Measurements from ENCODE around the gene STX19.
"Not testable (repeated sequence)": the region's sequence is repeated elsewhere in the genome, so short reads cannot be mapped to it uniquely, and the experiment has no call there.

Gene STX19, protein sequence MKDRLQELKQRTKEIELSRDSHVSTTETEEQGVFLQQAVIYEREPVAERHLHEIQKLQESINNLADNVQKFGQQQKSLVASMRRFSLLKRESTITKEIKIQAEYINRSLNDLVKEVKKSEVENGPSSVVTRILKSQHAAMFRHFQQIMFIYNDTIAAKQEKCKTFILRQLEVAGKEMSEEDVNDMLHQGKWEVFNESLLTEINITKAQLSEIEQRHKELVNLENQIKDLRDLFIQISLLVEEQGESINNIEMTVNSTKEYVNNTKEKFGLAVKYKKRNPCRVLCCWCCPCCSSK

DNA sequence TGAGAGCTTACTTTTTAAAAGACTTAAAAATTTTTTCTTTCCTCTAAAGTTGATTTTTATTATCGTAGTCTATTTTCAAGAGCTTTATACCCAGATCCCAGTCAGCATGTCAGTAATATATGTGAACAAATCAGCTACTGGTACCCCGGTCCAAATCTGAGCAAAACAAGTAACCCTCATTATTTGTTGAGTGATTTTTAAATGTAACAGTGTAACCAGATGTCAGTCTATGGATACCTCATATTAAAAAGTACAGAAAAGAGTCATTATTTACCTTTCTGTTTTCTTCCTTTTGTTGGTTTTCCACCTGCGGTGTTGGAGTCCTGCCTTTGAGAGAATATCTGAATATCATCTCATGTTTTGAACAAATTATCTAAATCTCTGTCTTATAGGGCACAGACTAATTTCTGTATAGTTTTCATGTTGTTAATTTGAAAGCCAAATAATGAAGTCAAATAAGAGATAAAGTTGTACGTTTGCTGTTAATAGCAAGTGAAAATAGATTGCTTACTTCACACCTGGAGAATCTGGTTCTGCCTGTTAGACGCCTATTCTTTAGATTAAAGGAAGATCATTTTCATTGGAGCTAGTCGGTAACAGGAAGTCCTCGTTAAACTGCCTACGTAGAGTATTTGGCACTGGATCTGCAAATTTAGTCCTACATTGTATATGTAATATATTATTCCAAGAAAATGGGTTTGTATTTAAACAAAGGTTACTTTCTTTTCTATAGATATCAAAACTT lies at the start of gene STX19:
Gene STX19 (minus strand): TSS at position 505 of the 745 bp plus-strand sequence. CDS start 13,328 bp downstream, outside the sequence.
- peak; percentile 64 for DNase-seq

DNA sequence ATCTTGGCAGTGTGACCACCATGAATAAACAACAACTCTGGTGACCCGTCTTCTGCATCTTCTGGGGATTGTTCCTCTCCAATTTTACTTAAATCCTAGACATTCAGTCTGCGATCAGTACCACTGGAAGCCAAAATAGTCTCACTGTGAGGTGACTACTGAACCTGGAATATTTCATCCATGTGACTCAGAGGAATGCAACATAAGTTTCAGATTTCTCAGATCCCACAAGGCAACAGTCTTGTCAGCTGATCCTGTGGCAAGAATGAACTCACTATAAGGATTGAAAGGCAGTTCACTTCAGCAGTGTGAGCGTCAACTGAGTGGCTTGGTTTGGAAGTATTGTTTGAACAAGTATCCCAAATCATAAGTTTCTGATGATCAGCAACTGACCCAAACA lies 47.7 kb upstream of the STX19 start:
- DNase-seq = no peak

DNA sequence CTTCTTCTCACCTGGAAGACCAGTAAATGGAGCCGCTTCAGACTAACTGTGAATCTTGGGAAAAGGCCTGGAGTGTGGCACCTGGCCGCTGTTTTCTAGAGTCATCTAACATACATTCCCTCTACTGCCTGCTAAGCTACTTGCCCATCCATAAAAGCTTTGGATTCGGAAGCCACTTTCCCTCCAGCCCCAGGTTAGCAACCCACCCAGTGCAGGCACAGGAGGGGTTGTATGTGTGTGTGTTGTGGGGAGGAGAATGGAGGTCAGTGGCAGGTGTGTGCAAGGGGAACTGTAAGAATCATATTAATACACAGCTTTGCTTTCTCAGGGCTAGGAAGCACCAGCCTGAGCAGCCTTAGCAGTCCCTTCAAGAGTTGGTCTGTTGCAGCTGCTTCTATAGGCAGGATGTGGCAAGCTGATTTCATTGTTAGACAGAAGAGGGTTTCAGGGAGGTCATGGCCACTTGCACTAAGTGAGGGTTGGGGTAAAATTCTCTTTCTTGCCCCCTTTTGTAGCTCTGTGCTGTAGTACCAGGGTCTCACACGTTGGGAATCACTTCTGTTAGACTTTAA lies 43.4 kb upstream of the STX19 start:
- no peak for DNase-seq

DNA sequence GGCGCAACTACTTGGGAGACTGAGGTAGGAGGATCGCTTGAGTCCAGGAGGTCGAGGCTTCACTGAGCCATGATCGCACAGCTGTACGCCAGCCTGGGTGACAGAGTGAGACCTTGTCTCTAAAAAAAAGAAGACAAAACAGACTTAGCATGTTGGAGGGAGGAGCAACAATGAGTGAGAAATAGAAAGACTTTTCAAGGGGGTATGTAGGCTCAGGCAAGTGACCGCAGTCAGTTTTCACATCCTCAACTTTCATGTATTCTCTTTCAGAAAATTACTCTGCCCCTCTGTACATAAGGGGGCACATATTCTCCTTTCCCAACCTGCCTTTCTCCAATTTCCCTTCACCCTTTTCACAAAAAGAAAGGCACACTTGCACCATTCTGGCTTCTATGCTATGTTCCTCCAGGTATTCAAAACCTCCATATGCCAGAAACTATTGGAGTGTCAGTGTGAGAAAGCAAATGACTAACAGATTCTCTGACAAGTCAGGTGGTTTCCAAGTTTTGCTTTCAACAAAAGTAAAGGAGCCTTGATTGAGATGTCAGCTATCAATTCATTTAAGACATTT lies 42.0 kb upstream of the STX19 start:
- no peak for DNase-seq

DNA sequence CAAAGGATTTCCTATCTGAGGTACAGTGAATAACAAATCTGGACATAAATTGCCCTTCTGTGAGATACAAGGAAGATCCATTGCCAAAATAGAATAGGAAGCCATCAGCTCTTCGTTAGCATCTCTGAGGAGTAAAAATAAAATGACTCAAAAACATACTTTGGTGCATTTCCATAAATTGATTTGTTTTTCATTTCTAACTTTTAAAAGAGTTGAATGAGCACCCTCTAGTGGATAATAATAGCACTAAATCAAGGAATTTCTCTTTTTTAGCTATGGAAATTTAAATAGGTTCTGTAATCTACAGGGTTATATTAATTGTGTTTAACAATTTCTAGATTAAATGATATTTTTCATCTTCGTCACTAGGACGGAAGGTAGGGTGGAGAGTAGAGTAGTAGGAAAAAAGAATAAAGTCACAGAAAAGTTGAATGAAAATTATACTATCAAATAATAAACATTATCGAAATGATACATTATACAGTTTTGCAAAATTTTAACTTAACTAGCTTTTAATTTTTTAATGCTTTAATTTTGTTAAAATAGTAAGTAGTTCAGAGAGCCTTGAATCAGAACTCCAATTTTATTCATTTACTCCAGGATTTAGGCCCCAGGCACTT lies 40.9 kb upstream of the STX19 start:
- DNase-seq = no peak

DNA sequence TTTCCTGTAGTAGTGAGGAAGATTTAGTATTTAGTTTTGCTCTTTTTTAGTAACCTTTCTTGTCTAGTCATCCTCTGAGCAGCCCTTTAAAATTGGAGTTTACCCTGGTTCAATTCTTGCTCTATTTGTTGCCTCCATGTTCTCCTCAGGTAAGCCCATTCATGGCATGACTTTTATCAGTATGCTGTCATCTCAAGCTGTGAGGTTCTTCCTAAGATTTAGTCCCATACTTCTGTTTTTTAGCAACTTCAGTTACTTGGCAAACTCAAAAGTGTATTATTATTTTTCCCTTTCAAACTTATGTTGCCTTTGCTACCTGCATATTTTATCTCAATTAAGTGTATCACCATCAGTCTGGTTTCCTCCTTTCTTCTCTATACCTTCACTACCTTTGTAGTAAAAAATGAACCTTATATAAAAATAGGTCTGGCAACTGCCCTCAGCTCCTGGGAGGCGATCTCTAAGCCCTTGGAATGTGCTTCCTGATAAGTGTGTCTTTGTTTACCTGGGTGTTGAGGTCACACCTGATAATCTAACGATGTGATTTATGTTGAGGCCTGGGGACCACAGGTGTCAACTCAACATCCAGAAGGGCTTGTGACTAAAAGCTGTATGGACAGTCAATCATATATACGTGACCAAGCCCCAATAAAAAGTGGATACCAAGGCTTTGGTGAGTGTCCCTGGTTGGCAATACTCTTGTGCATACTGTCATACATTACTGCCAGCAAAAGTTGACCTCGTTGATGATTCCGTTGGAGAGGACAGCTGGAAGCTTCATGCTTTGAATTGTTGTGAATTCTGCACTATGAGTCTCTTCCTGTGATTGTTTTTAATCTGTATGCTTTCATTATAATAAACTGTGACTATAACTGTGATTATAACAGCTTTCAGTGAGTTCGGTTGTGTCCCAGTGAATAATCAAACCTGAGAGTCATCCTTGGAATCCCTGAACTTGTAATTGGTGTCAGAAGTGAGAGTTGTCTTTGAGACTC lies 38.4 kb upstream of the STX19 start:
- DNase-seq = no peak

DNA sequence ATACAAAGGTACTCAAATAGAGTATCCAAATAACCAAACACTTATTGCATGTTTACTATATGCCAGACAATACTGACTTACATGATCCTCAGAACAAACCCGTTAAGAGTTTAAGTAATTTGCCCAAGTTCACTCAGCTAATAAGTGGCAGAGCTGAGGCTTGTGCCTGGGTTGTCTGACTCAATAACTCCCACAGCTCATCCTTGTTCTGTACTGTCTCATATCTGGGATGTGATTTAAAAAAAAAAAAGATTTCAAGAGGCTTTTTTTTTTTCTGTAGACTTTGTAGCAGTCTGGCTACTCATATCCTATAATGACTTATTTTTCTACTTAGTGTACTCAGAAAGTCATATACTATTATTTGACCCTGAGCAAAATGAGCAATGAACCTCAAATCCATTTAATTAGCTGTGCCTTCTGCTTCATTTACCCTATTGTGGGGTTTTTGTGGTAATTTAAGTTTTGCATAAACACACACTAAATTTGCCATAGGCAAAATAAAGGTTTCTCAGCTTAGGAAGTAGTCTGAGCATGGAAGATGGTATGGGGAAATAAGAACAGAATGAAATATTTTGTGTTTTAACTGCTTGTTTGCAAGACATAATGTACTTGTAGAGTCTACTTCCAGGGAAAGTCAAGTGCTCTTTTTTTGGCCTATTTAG lies 37.6 kb upstream of the STX19 start:
- DNase-seq = no peak

DNA sequence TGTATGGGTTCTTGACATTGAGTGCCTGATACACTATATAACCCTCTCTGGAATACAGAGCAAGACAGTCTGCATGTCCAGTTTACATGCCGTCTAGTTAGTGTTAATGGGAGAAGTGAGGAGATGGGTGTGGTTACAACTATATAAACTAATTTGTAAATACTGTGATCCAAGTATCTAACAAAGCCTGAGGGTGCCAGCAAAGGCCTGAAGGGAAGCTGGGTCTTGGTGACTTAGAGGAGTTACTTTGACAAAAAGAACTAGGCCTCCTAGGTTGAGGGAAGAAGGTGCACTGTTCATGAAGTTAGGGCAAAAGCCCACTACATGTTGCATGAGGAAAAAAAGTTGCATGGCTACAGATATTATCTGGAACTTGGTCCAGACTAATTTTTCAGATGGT lies 36.7 kb upstream of the STX19 start:
- DNase-seq = no peak

DNA sequence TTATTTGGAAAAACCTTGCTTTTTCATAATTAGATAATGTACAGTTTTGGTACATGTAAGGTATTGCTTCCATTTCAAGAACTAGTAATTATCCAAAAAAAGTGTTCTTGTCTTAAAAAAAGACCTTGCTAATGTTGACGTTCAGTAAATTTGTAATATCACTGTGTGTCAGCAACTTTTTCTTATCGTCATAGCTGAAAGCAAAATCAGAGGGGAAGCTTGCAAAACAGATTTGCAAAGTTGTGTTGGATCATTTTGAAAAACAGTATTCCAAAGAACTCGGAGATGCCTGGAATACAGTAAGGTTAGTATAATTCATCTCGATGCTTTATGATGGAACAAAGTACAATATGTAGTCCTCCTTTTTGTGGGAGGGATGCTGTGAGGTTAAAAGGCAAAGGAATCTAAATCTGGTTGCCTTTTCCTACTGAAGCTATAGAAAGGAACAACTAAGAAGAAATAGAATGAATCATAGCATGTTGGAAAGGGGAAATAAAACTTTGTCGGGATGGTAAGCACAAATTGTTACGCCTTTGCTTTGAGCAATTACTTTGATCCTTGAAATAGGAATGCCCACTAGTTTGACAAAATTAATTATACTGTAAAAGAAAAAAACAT lies 36.0 kb upstream of the STX19 start:
- no peak for DNase-seq

DNA sequence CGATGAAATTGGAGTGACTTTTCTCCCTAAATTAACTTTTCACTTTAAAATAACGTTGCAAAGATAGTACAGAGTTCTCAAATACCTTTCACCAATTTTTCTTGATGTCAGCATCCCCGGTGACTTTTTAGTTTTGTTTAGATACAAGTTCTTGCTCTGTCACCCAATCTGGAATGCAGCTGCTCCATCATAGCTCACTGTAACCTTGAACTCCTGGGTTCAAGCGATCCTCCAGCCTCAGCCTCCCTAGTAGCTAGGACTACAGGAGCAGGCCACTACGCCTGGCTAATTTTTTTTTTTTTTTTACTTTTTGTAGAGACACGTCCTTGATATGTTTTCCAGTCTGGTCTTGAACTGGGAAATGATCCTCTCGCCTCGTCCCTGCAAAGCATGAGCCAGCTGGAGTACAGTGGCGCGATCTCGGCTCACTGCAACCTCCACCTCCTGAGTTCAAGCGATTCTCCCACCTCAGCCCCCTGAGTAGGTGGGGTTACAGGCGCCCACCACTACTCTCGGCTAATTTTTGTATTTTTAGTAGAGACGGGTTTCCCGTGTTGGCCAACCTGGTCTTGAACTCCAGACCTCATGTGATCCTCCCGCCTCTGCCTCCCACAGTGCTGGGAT lies 35.2 kb upstream of the STX19 start:
- no peak for DNase-seq

DNA sequence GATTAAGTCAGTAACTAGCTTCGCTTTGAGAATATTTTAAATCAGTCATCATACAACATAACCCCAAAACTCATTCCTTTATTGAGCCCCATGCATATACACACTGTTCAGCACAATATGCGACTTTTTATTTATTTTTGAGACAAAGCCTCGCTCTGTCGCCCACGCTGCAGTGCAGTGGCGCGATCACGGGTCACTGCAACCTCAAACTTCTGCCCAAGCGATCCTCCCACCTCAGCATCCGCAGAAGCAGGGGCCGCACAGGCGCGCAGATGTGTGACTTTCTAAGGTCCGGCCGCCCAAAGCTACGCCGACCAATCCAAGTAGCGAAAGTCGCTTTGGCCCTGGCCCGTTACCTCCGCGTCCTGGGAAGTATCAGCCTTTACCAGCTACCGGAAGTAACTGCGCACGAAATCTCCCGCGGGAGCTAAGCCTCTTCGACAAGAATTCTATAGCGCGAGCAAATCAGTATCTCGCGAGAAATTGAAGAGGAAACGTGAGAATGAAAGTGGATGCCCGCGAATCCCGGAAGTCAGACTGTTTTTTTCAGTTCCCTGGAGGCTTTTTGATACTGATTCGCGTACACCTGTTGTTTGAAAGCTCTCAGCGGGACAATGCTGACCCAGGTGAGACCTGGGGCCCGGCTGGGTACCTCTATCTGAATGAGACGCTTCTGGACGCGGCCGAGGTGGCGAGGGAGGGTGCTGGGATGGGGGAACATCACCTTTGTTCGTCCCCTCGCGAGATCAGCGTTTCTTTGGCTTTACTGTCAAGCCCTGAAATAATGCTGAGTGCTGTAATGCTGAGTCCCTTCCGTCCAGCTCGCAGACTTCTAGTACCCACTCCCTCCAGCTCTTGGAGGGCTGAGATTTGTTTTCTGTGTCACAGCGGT lies 34.4 kb upstream of the STX19 start, which contains the start of the genes DHFR2 and NSUN3:
Gene DHFR2 (minus strand): TSS at position 404 of the 892 bp plus-strand sequence. CDS start 1,405 bp downstream, outside the sequence.
Gene NSUN3 (plus strand): TSS at position 549 of the 892 bp plus-strand sequence. CDS start 66 bp downstream, at position 615.
- DNase-seq = peak; percentile 91

DNA sequence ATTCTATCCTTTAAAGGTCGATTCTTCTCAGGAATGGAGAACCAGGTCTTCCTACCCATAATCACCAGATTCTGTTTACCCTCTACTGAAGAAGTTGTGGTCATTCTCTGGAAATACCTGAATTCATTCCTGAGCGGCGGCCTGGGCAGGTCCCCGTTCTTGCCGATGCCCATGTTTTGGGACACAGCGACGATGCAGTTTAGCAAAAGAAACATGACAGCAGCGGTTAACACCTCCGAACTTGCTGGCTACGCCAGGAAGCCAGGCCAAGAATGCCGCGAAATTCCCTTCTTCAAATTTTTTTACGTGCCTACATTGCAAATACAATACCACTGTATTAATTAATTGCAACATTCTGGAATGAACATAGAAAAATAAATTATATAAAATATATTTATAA lies 32.9 kb upstream of the STX19 start:
- DNase-seq = no peak

DNA sequence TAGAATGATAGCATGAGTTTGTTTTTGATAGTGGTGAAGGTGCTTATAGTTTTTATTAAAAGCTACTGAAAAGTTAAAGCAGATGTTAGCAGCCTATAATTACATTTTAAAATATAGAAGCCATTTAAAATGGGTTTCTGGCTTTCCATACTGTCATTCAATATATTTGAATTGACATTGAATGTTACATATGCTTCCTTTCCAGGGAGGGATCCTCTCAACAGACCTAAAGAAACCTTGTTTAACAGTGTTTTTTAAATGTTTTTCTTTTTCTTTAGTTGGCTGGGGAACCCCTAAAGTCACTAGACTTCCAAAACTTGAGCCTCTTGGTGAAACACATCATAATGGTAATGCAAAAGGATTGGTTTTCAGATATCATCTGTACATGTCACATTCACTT lies 22.1 kb upstream of the STX19 start:
- DNase-seq = no peak

DNA sequence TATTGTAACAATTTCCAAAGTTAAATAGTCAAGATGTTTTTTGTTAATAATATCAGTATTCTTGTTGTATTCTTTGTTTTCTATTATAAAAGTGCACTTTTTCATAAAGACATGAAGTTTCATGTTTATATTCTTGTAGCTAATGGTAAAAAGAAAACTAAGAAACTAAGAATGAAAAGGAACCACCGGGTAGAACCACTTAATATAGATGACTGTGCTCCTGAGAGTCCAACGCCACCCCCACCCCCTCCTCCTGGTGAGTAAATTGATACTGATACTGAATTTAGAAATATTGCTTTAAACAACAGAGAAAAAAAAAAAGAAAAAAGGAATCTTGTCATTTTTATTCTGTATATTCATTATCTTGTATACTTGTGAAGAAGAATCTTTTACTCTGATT lies 20.9 kb upstream of the STX19 start:
- no peak for DNase-seq

DNA sequence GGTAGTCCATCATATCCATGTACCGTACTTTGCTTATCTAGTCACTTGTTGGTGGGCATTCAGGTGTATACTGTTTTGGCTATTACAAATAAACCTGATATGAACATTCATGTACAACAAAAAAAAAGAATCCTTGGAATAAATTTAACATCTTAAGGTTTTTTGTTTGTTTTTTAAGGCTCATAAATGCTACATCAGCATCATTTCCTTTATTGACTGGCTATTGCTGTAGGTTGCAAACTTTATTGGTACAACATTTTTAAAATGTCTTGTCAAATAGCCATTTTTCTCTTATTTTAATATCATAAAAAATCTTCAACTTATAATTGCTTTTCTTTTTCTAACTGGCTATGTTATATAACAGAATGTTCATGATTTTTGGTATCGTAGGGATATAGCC lies 18.1 kb upstream of the STX19 start:
- DNase-seq = no peak

DNA sequence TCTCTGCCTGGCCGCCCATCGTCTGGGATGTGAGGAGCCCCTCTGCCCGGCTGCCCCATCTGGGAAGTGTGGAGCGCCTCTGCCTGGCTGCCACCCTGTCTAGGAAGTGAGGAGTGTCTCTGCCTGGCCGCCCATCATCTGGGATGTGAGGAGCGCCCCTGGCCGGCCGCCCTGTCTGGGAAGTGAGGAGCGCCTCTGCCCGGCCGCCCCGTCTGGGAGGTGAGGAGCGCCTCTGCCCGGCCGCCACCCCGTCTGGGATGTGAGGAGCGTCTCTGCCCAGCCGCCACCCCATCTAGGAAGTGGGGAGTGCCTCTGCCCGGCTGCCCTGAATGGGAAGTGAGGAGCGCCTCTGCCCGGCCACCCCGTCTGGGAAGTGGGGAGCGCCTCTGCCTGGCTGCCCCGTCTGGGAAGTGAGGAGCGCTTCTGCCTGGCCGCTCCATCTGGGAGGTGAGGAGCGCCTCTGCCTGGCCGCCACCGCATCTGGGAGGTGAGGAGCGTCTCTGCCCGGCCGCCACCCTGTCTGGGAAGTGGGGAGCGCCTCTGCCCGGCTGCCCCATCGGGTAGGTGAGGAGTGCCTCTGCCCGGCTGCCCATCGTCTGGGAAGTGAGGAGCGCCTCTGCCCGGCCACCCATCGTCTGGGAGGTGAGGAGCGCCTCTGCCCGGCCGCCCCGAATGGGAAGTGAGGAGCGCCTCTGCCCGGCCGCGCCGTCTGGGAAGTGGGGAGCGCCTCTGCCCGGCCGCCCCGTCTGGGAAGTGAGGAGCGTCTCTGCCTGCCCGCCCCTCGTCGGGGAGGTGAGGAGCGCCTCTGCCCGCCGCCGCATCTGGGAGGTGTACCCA lies 15.9 kb upstream of the STX19 start:
- DNase-seq = not testable (repeated sequence)

DNA sequence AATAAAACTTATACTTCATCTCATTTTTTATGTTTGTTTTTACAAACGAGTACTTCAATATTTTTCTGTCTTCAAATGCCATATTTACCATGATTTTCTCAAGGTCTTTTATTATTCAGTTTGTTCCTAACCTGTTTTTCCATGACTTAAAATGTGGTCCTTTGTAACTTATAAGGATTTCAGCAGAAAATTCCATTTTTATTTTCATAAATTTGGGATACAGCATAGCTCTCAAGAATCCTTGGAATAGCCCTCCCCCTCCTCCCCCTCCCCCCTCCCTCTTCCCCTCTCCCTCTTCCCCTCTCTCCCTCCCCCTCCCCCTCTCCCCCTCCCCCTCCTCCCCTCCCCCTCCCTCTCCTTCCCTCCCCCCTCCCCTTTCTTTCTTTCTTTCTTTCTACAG lies 14.9 kb upstream of the STX19 start:
- DNase-seq = no peak

DNA sequence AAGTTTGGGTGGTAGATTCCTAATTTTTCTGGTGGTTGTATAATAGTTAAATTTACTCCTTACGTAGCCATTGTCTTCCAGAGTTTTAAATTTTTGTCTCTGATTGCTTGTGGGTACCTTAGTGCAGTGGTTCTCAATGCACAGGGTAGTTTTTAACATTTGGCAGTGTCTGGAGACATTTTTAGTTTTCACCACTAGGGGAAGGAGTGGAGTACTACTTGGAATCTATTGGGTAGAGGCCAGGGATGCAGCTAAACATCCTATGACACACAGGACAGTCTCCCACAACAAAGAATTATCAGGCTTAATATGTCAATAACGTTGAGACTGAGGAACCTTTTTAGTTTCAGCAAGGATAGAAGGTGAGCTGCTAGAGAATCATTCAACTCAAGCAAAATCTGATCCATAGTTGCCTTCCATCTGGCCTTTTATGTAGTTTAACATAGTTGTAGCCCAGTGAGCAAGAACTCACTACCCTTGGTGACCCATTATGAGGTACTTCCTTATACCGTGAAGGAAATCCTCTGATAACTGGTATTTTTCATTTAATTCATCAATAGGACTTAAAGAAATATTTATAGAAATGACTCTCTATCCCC lies 8.6 kb upstream of the STX19 start:
- no peak for DNase-seq

All from NCI-H1436 treated with DMSO at 0.1 percent for 48 hours (cell line).